CD14-positive monocyte (primary cell): ENCODE data around the gene HOXB8. TPM values are rescaled to one million over a fixed set of nuclear protein-coding genes. Genes with fewer than 3 reads are reported as not detected.

ENCODE experiments used
- DNase-seq, 3 donors: peaks; one replicate each; pipeline ENCODE4 v3.0.0-alpha.2; 2011 to 2022
- H2AFZ ChIP-seq: 2 replicates; pipeline ENCODE4 v1.6.0; 2012; ENCODE audit warnings: mild to moderate bottlenecking, low read depth, low read length, inconsistent platforms; ENCODE audit not compliant: insufficient read depth, poor library complexity, severe bottlenecking
- H3K27ac ChIP-seq, 2 donors: 1 replicate in 1 of 2; 2 replicates in 1 of 2; pipeline ENCODE4 v1.5.1; 2012 to 2013; ENCODE audit warnings: low read length in 2 of 2, control low read depth in 1 of 2, inconsistent platforms in 1 of 2, low read depth in 1 of 2, mild to moderate bottlenecking in 1 of 2
- H3K27me3 ChIP-seq, 2 donors: one replicate each; pipeline versions ENCODE4 v1.6.0 to v1.6.1; 2011 to 2013; ENCODE audit warnings: low read length in 2 of 2; ENCODE audit not compliant: control insufficient read depth in 2 of 2, insufficient read depth in 2 of 2
- H3K36me3 ChIP-seq, 2 donors: replicated peaks in 1 of 2; 1 replicate in 1 of 2; 2 replicates in 1 of 2; pipeline versions ENCODE4 v1.5.1 to v1.6.1; 2012 to 2013; ENCODE audit warnings: low read length in 2 of 2, control low read depth in 1 of 2, inconsistent platforms in 1 of 2, mild to moderate bottlenecking in 1 of 2; ENCODE audit not compliant: insufficient read depth in 2 of 2, control insufficient read depth in 1 of 2
- H3K4me1 ChIP-seq, 2 donors: 1 replicate in 1 of 2; 2 replicates in 1 of 2; pipeline versions ENCODE4 v1.5.1 to v1.6.1; 2012 to 2013; ENCODE audit warnings: low read length in 2 of 2, control low read depth in 1 of 2, inconsistent platforms in 1 of 2, mild to moderate bottlenecking in 1 of 2, moderate library complexity in 1 of 2; ENCODE audit not compliant: insufficient read depth in 2 of 2, control insufficient read depth in 1 of 2
- H3K4me2 ChIP-seq: replicated peaks from 2 replicates; pipeline ENCODE3; 2012; ENCODE audit warnings: low read length, moderate library complexity, mild to moderate bottlenecking; ENCODE audit not compliant: poor library complexity, severe bottlenecking; ENCODE audit errors: extremely low read depth
- H3K4me3 ChIP-seq, 3 experiments: fragments of 200-600 bp in 1 of 3; sonication (generic) in 1 of 3; replicated peaks in 1 of 3; 1 replicate in 2 of 3; 2 replicates in 1 of 3; pipeline ENCODE4 v1.5.1; 2011 to 2013; ENCODE audit warnings: low read length in 3 of 3, mild to moderate bottlenecking in 3 of 3, control low read depth in 2 of 3, low read depth in 2 of 3, inconsistent platforms in 1 of 3, moderate library complexity in 1 of 3
- H3K79me2 ChIP-seq: 2 replicates; pipeline ENCODE4 v1.6.0; 2012; ENCODE audit warnings: mild to moderate bottlenecking, control low read depth, inconsistent platforms, low read length, moderate library complexity; ENCODE audit not compliant: insufficient read depth
- H3K9ac ChIP-seq: 2 replicates; pipeline ENCODE4 v1.6.0; 2017; ENCODE audit warnings: low read length, mild to moderate bottlenecking; ENCODE audit not compliant: insufficient read depth, poor library complexity, severe bottlenecking
- H3K9me3 ChIP-seq, 2 donors: replicated peaks in 1 of 2; 1 replicate in 1 of 2; 2 replicates in 1 of 2; pipeline versions ENCODE4 v1.5.1 to v1.6.1; 2012 to 2013; ENCODE audit warnings: low read length in 2 of 2, control low read depth in 1 of 2; ENCODE audit not compliant: control insufficient read depth in 1 of 2, insufficient read depth in 1 of 2
- H4K20me1 ChIP-seq: 2 replicates; pipeline ENCODE4 v1.6.0; 2012; ENCODE audit warnings: mild to moderate bottlenecking, low read length, control low read depth, moderate library complexity; ENCODE audit not compliant: insufficient read depth
- H3K27ac Mint-ChIP-seq, 7 donors: one replicate each; pipeline ENCODE4 v1.8.0; 2020; ENCODE audit warnings: mild to moderate bottlenecking in 7 of 7, mixed read lengths in 7 of 7, moderate library complexity in 6 of 7, inconsistent platforms in 2 of 7
- H3K27me3 Mint-ChIP-seq, 3 donors: one replicate each; pipeline ENCODE4 v1.8.0; 2021 to 2022; ENCODE audit warnings: low read depth in 3 of 3, mild to moderate bottlenecking in 3 of 3, mixed read lengths in 3 of 3, moderate library complexity in 3 of 3, inconsistent platforms in 1 of 3
- H3K36me3 Mint-ChIP-seq, 2 donors: one replicate each; pipeline ENCODE4 v1.8.0; 2020; ENCODE audit warnings: mixed read lengths in 2 of 2, inconsistent platforms in 1 of 2, mild to moderate bottlenecking in 1 of 2
- H3K4me1 Mint-ChIP-seq: one replicate; pipeline ENCODE4 v1.8.0; 2020; ENCODE audit warnings: mild to moderate bottlenecking, mixed read lengths
- H3K4me3 Mint-ChIP-seq, 2 donors: one replicate each; pipeline ENCODE4 v1.8.0; 2020; ENCODE audit warnings: mild to moderate bottlenecking in 2 of 2, mixed read lengths in 2 of 2, moderate library complexity in 1 of 2
- H3K9me3 Mint-ChIP-seq, 7 donors: one replicate each; pipeline ENCODE4 v1.8.0; 2020 to 2022; ENCODE audit warnings: mixed read lengths in 7 of 7, mild to moderate bottlenecking in 6 of 7, moderate library complexity in 6 of 7, inconsistent platforms in 2 of 7
- CTCF ChIP-seq: fragments of 200-600 bp; IDR thresholded peaks from one replicate; pipeline ENCODE4 v1.8.0; 2022; ENCODE audit warnings: antibody characterized with exemption, mild to moderate bottlenecking
- WGBS: methylation state at CpG from one replicate; pipeline ENCODE4 v1.1.5; 2013; ENCODE audit warnings: missing lambda C conversion rate; ENCODE audit not compliant: insufficient coverage; 5-methylcytosine and 5-hydroxymethylcytosine counted together
- intact Hi-C, 2 donors: fragments of 100-400 bp; cut with micrococcal nuclease; formaldehyde crosslinking; loops; one replicate each; pipeline versions ENCODE4 v1.15.0 to v1.15.1; 2023
- polyA plus RNA-seq, 3 donors: library from polyadenylated mRNA; depleted of rRNA in 1 of 3; unstranded in 2 of 3; stranded (reverse) in 1 of 3; fragments of 300-500 nt in 2 of 3; fragments of >200 nt in 1 of 3; fragmentation: Illumina TruSeq in 2 of 3; gene quantifications; 1 replicate in 2 of 3; 2 replicates in 1 of 3; pipeline ENCODE4 v1.2.3, GENCODE V29; 2012 to 2021

HOXB8 gene
- polyA plus RNA-seq, 3 donors = not detected

DNA sequence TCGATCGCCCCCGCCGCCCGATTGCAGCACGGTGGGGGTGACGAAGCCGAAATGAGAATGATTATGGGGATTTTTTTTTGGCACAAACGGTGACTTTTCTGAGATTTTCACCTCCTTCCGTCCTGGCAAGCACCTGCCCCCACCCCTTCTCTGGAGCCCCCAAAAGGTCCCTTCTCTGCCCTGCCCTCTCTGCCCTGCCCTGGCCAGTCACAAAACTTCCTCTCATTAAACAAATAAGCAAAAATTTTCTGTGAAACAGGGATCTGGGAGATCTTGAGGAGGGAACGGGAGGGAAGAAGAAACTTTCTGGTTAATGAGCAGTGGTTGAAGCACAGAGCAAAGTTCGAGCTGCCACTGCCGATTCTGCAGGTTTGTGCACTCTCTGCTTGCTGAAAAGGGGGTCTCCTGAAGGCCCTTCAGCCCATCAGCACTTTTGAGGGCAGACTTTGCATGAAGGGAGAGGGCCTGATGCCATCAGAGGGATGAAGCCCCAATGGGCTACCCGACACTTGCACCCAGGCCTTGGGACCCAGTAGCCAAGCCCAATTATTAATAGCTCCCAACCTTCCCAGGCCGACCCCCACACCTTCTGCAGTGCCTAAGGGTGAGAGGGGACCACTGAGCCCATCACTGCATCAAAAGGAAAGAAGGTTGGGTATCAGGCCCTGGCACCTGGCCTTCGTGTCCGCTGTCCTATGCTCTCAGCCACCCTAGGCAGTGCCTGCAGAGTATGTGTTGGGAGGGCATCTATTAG, 1.0 kb upstream of the HOXB8 start:
- no peak for TF ChIP-seq CTCF
- no peak overlapping the region for H3K4me2 ChIP-seq
- Mint-ChIP-seq H3K4me3 (peak overlapping the region in 1 of 2 donors; percentile 84), H3K9me3 (peaks cover 0 to 40% (median 19%) of the 10 kb centered on the region in 7 donors), H3K4me1 (peaks cover 30% of the 10 kb centered on the region), H3K36me3 (peaks cover 9 to 17% of the 10 kb centered on the region in 2 donors), H3K27me3 (peaks cover 97 to 99% (median 97%) of the 10 kb centered on the region in 3 donors), H3K27ac (no peak overlapping the region)
- intact Hi-C loops = loop anchor here in 1 of 2 donors (2.0 to 5.0 kb wide), 3 partner anchors 19 to 589 kb away; no protein-coding TSS in a partner anchor
- 57% methylated on average over 3 of the region's 17 CpGs for WGBS
- peaks cover 84 to 99% of the 10 kb centered on the region in 2 donors for H3K27me3 ChIP-seq
- no peak overlapping the region for H3K9ac ChIP-seq
- H3K27ac ChIP-seq = no peak overlapping the region
- H4K20me1 ChIP-seq = no peaks in the 10 kb centered on the region
- no peaks in the 10 kb centered on the region for H3K79me2 ChIP-seq
- no peak for DNase-seq
- peaks cover 23 to 28% of the 10 kb centered on the region in 2 donors for H3K4me1 ChIP-seq
- H2AFZ ChIP-seq = no peak overlapping the region
- H3K9me3 ChIP-seq = peaks cover 9 to 43% of the 10 kb centered on the region in 2 donors
- no peaks in the 10 kb centered on the region for H3K36me3 ChIP-seq
- H3K4me3 ChIP-seq = no peak overlapping the region

- Histone ChIP-seq H4K20me1 (no peaks in the 10 kb centered on the region), H3K9ac (no peak overlapping the region), H3K27me3 (peaks cover 82 to 99% of the 10 kb centered on the region in 2 donors), H3K36me3 (no peaks in the 10 kb centered on the region), H2AFZ (no peak overlapping the region), H3K4me3 (no peak overlapping the region), H3K4me1 (peaks cover 36 to 43% of the 10 kb centered on the region in 2 donors), H3K4me2 (no peak overlapping the region), H3K9me3 (peaks cover 9 to 52% of the 10 kb centered on the region in 2 donors), H3K79me2 (no peaks in the 10 kb centered on the region), H3K27ac (no peak overlapping the region)
- intact Hi-C loops = loop anchor here in 1 of 2 donors (2.0 kb wide), 1 partner anchor 17 kb away; no protein-coding TSS in a partner anchor
- peaks cover 98 to 99% (median 98%) of the 10 kb centered on the region in 3 donors for H3K27me3 Mint-ChIP-seq
- H3K4me1 Mint-ChIP-seq = peaks cover 41% of the 10 kb centered on the region
- under 1% methylated on average over 53 of the region's 55 CpGs for WGBS
- H3K9me3 Mint-ChIP-seq = peaks cover 0 to 49% (median 26%) of the 10 kb centered on the region in 7 donors
- no peak overlapping the region for H3K27ac Mint-ChIP-seq
- TF ChIP-seq CTCF = no peak
- no peak for DNase-seq
- peak overlapping the region in 1 of 2 donors; percentile 68 for H3K4me3 Mint-ChIP-seq
- H3K36me3 Mint-ChIP-seq = peaks cover 11 to 20% of the 10 kb centered on the region in 2 donors
Measured at GRCh38 chr17:48613862-48614694, 1.0 kb downstream of the HOXB8 start.
